GM20000 (cell line): ENCODE measurements around the gene GPR87.

Experiments
- DNase-seq: peaks from one replicate; pipeline ENCODE4 v3.0.0; 2012; ENCODE audit warnings: low spot score
- TF ChIP-seq, protein P1 (sequence below): IDR thresholded peaks from 2 replicates; pipeline ENCODE4 v1.5.1; 2012; ENCODE audit warnings: mild to moderate bottlenecking, control low read depth; ENCODE audit errors: extremely low read depth, missing control alignments

GPR87 gene

DNA sequence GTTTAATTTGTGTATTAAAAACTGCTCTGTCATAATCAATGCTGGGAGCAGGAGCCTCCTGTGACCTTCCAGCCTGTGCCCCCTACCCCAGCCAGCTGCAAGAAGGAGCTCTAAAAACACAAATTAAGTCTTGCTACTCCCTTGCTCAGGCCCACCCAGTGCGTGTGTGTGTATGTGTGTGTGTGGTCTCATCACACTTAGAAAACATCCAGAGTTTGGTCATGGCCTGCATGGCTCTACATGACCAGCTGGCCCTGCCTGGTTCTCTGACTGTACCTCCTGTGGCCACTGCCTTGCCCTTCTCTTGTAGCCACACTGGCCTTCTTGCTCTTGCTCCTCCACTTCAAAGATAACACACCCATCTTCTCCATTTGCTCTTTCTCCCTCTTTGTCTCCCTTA, 52.0 kb downstream of the GPR87 start:
- DNase-seq, result no peak
- TF ChIP-seq, protein P1, sequence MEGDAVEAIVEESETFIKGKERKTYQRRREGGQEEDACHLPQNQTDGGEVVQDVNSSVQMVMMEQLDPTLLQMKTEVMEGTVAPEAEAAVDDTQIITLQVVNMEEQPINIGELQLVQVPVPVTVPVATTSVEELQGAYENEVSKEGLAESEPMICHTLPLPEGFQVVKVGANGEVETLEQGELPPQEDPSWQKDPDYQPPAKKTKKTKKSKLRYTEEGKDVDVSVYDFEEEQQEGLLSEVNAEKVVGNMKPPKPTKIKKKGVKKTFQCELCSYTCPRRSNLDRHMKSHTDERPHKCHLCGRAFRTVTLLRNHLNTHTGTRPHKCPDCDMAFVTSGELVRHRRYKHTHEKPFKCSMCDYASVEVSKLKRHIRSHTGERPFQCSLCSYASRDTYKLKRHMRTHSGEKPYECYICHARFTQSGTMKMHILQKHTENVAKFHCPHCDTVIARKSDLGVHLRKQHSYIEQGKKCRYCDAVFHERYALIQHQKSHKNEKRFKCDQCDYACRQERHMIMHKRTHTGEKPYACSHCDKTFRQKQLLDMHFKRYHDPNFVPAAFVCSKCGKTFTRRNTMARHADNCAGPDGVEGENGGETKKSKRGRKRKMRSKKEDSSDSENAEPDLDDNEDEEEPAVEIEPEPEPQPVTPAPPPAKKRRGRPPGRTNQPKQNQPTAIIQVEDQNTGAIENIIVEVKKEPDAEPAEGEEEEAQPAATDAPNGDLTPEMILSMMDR, result no peak

DNA sequence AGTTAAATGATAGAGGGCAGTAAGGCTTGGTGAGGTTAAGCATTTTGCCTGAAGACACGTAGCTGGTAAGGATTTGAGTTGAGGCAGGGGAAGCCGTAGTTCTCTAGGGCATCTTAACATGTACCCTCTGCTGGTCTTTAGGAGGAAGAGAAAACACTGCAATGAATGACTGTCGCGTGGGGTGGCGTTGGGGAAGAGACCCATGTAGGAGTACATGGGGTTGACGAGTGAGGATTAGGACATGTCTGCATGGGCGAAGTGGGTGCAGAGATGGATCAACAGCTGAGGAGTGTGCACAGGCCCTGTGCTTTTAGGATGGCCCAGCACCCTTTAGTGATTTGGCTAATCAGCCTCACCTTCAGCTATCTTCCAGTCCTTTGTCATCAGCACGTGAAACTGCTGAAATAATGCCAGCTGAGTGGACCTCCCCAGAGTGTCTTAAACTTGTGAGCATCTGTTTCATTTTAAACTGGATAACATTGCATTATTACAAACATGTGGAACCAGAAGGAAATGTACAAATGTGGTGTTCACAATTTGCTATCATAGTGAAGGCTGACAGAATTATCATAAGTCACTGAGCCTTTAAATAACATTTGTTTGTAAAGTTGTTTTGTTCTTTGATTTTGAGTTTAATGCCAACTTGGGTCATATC, 53.6 kb downstream of the GPR87 start:
- TF ChIP-seq, protein P1, result no peak
- no peak for DNase-seq

DNA sequence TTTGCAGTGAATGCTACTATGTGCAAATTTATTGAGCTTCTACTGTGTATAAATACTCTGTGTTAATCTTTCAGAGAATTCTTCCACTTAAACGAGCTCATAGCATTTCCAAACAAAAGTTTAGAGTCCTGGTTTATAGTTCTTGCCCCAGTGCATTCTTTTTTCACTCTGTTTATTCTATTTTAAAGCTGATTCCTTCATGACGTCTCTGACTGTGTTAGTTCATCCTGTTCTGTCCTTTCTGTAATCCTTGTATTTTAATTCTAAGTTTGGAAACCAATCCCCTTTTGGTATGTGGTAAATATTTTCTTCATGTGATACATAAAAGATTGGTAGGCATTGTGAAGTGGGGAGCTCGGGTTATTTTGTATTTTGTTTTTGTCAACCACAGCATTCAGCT, 57.0 kb downstream of the GPR87 start:
- TF ChIP-seq, protein P1, result no peak
- DNase-seq, result no peak

DNA sequence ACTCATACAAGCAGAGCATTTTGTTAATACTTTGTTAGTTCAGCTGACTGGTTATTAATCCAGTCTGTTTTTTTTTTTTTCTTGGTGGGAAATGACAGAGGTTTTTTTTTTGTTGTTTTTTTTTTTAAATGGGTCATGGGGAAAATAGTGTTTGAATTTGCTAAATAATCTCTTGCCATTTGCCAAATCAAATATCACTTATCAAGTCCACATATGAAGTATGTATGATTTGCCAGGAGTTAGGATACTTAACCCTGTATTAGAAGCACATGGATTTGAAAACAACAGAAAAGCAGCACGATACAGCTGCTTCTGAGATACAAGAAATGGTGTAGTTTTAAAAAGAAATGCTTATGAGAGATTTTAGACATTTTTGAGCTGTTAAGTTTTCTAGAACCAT, 59.9 kb downstream of the GPR87 start:
- DNase-seq, result no peak
- TF ChIP-seq, protein P1, result no peak

DNA sequence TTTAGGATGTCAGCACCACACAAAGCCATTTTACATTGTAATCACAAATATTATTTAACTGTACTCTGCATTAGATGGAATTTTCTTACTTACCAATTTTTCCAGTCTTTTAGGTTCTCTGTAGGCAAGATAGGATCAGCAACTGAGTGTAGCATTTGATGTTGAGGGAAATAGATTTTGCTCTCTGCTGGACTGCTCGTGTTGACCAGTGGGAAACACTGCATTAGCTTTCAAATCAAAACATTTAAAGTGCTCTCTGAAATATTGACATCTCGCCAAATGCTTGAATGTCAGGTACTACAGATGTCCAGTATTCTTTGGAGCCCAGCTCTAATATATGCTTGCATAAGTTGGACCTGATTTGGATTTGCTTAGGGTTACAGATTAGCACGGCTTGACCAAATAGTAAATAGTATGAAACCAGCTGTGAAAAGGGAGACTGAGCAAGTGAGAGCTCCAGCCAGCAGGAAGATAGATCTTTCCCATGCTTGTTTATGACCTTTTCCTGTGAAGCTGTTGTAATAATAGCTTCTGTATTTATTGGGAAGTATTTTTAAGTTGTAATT, 67.8 kb downstream of the GPR87 start:
- DNase-seq, result no peak
- TF ChIP-seq, protein P1, result no peak
